ENCODE measurements around the gene PLEKHH2.
"Not testable (repeated sequence)": the region's sequence is repeated elsewhere in the genome, so short reads cannot be mapped to it uniquely, and the experiment has no call there.

The PLEKHH2 gene

DNA sequence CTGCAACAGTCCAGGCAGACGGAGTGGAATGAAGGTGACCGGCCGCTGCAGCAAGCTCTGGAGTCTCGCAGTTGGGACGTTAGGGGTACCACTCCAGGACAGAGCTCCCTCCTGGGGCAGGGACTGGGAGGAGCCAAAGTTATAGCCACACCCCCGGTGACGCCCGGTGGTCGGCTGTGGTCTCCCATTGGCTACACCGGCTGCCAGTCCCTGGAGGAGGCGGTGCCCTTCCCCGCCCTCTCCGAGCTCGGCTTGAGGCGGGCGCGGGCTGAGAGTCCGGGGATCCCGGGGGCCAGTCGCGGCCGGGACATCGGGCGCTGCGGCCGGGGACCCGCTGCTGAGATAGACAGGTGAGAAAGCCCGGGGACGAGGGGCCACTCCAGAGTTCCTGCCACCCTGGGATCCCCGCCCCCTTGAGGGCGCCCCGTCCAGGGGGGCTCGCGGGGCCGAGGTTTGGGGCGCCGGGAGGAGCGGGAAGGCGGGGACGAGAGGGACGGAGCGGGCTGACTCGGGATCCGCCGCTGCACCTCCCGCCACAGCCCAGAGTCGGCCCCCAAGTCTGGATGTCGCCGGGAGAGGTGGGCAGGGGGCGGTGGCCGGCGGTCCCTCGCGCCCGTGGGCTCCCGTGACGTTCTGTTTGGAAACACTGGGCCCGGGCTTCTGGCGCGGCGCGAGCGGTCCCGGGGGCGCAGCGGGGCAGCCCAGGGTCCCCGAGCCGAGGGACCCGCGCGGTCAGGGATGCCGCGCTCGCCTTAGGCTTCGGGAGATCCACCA, at the start of gene PLEKHH2:
Gene PLEKHH2 (plus strand): TSS at position 231 of the 774 bp plus-strand sequence. CDS start 7,414 bp downstream, outside the sequence.
- ATAC-seq = peak; percentile 99 to 100

GRCh38 chr2:43592443-43592842, 44.6 kb upstream of the PLEKHH2 start:
- ATAC-seq = no peak

DNA sequence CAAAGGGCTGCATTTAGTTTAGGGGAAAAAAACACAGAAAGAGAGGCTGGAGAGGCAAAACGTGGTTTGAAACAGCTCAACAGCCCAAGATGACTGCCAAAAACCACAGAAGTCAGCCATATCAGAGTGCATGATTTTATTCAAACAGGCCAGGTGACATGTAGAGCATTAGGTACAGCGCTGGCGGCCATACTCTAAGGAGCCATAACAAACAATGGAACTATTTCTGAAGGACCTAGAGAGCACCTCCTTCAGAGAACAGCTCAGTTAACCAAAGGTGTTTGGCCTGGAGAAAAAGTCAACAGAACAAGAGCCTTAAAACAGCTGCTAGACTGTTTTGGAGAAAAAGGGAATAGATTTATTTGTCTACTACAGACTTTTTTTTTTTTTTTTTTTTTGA, 43.8 kb upstream of the PLEKHH2 start:
- ATAC-seq = no peak

- ATAC-seq = no peak
Observed at GRCh38 chr2:43594875-43595274, 42.2 kb upstream of the PLEKHH2 start.

DNA sequence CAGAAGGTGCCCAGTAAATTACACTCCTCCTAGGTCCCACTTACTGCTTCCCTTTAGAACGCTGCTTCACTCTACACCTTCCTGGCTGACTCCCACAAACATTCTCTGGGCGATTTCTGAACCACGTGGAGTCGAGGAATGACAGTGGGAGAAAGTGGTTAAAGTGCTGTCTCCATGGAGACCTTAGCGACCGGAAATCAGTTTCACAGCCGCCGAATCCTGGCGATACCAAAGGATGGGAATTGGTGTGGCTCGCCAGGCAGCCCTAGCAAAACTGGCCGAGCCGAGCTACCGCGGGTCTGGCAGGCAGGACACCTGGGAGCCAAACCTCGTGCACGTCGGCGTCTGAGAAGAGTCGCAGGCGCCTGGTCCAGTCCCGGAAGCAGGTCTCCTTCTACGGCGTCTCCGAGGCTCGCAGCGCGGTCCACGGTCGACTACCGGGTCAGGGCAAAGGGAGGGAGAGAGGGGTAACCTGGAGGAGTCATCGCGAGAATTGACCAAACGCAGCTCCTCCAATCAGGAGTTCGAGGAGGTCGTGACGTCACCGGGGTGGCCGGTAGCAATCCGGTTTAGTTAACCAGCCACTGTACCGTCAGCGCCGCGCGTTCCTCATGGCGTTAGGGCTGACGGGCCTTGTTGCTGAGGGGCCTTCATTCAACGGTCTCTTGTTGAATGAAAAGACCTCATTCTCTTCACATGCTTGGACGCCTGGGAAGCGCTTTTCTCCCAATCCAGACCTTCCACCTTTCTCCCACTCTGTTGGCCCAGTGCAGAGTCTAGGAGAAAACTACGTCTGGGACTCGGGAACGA, 41.3 kb upstream of the PLEKHH2 start, which contains the start of gene THADA:
Gene THADA (minus strand): TSS at position 436 of the 810 bp plus-strand sequence. CDS start 3,646 bp downstream, outside the sequence.
- peak; percentile 96 to 98 for ATAC-seq

- ATAC-seq = not testable (repeated sequence)
Observed at GRCh38 chr2:43600596-43600995, 36.5 kb upstream of the PLEKHH2 start.

DNA sequence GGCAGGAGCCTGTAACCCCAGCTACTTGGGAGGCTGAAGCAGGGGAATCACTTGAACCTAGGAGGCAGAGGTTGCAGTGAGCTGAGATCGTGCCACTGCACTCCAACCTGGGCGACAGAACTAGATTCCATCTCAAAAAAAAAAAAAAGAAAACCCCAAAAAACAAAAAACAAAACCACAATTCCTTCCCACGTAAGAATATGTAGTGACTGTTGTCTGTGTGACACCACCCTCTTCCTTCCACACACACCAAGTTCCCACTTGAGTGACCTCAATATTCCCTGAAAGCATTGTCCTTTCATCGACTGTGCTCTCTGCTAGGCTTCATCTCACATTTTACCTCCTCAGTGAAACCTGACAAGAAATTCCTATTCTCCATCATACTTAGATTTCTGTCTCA, 32.4 kb upstream of the PLEKHH2 start:
- no peak for ATAC-seq

- ATAC-seq = peak in 1 of 2 donors; percentile 65
Observed at GRCh38 chr2:43605079-43605655, 31.9 kb upstream of the PLEKHH2 start.

DNA sequence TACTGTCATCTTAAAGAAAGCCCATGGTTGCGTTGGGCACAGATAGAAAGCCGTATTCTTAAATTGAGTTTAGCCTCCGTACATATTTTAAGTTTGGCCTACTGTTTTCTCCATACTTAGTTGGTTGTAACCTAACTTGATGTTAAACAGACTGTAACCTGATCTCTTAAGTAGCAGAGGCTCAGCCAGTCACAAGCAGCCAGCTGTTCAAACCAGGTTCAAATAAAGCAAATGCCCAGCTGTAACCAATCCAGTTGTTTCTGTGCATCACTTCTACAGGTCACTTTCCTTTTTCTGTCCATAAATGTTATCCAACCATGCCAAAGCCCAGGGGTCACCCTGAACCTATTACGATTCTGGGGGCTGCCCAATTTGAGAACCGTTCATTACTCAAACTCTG, 31.2 kb upstream of the PLEKHH2 start:
- ATAC-seq = no peak

GRCh38 chr2:43609290-43609918, 27.7 kb upstream of the PLEKHH2 start:
- peak; percentile 54 to 61 for ATAC-seq

DNA sequence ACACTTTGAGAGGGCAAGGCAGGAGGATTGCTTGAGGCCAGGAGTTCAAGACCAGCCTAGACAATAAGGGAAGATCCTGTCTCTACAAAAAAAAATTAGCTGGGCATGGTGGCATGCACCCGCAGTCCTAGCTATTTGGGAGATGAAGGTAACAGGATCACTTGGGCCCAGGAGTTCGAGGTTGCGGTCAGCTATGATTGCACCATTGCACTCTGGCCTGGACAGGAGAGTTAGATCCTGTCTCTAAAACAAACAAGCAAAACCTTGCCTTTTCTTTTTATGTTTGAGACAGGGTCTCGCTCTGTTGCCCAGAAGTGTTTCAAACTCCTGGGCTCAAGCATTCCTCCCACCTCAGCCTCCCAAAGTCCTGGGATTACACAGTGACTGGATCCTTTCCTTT, 26.7 kb upstream of the PLEKHH2 start:
- no peak for ATAC-seq

- ATAC-seq = peak; percentile 90 to 91
Observed at GRCh38 chr2:43611987-43612894, 24.8 kb upstream of the PLEKHH2 start.

- ATAC-seq = no peak
Observed at GRCh38 chr2:43612944-43613343, 24.1 kb upstream of the PLEKHH2 start.

GRCh38 chr2:43616967-43617680, 19.9 kb upstream of the PLEKHH2 start:
- ATAC-seq = no peak

GRCh38 chr2:43619511-43619910, 17.5 kb upstream of the PLEKHH2 start:
- no peak for ATAC-seq

GRCh38 chr2:43622931-43623451, 14.1 kb upstream of the PLEKHH2 start:
- no peak for ATAC-seq

GRCh38 chr2:43631618-43632317, 5.3 kb upstream of the PLEKHH2 start:
- ATAC-seq = no peak

DNA sequence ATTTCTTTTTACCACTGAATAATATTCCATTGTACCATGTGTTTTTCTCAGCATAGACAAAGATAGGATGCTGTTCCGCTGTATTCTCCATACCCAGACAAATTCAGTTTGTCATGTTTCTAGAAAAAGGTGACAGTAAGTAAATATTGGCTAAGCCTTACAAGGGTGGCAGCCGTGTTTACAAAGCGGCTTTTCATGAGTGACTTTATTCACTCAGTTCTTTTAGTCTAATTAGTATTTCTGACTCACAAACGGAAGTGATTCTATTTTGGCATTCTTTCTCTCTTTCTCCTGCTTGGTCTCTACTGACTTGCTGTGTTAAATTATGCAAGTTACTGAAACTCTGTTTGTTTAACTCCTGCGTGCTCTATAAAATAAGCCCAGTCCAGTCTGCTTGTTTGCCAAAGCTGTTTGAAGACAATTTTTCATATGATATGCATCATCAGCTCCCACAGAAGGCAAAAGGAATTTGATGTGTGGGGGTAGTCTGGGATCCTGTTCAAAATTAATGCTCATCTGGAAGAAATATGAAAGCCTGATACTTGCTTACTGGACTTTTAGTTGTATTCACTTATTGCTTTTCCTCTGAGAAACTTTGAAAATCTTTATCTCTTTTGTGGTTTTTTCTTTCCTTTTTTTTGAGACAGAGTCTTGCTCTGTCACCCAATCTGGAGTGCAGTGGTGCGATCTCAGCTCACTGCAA, 2.3 kb upstream of the PLEKHH2 start:
- no peak for ATAC-seq

- not testable (repeated sequence) for ATAC-seq
Observed at GRCh38 chr2:43636153-43636552, 907 bp upstream of the PLEKHH2 start.
